K562 (cell line): ENCODE results near the gene DMWD. TPM values are rescaled to one million over a fixed set of nuclear protein-coding genes. Genes with fewer than 3 reads are reported as not detected.

Experiments
- ELF4 ChIP-seq: fragments of 450-650 bp; formaldehyde crosslinking; IDR thresholded peaks from 2 replicates; pipeline ENCODE4 v1.4.0; 2022; ENCODE audit warnings: missing genetic modification characterization
- ESRRA ChIP-seq: fragments of 450-650 bp; IDR thresholded peaks from 2 replicates; pipeline ENCODE4 v1.6.1; 2014; ENCODE audit warnings: low read depth, mild to moderate bottlenecking, moderate library complexity, borderline replicate concordance
- MNT ChIP-seq, 2 experiments: fragments of 450-650 bp; conservative IDR thresholded peaks; 2 replicates each; pipeline ENCODE4 v1.6.1; 2017; ENCODE audit warnings: mild to moderate bottlenecking in 2 of 2, moderate library complexity in 2 of 2
- PHF8 ChIP-seq: fragments of 200-600 bp; sonication (generic); IDR thresholded peaks from 2 replicates; pipeline ENCODE4 v1.6.1; 2012; ENCODE audit warnings: mixed run types, mild to moderate bottlenecking, inconsistent platforms, low read length, moderate library complexity, borderline replicate concordance
- POLR2AphosphoS2 ChIP-seq: IDR thresholded peaks from 2 replicates; pipeline ENCODE4 v1.6.1; 2012; ENCODE audit warnings: low read length, improper control_type of control experiment
- RERE ChIP-seq: sonication (generic); formaldehyde crosslinking; IDR thresholded peaks from 2 replicates; pipeline ENCODE4 v1.8.0; 2023; ENCODE audit warnings: missing genetic modification reagents, mild to moderate bottlenecking, borderline replicate concordance
- ZBTB43 ChIP-seq: sonication (generic); formaldehyde crosslinking; IDR thresholded peaks from 2 replicates; pipeline ENCODE4 v1.8.0; 2023; ENCODE audit warnings: mild to moderate bottlenecking, missing genetic modification reagents
- polyA plus RNA-seq, 8 experiments: library from polyadenylated mRNA; depleted of rRNA in 4 of 8; stranded (reverse) in 5 of 8; unstranded in 3 of 8; fragments of >200 nt; fragmentation: Nextera tagmentation in 2 of 8; fragmentation: Illumina TruSeq in 1 of 8; extraction: Ambion mirVana in 2 of 8; extraction: Trizol in 1 of 8; gene quantifications; 2 replicates each; pipeline versions ENCODE4 v1.2.1 to v1.2.3, GENCODE V29; 2011 to 2014; ENCODE audit warnings: inconsistent platforms in 1 of 8, missing spikeins in 1 of 8
- total RNA-seq, 7 experiments: library from RNA; depleted of rRNA in 6 of 7; stranded (reverse); fragments of >200 nt in 6 of 7; fragmentation: Illumina TruSeq in 2 of 7; extraction: Trizol in 2 of 7; gene quantifications; 2 replicates each; pipeline versions ENCODE4 v1.2.1 to v1.2.3, GENCODE V29; 2011 to 2021; ENCODE audit warnings: low replicate concordance in 1 of 7
- TF ChIP-seq, protein P1 (sequence below): fragments of 450-650 bp; IDR thresholded peaks from 2 replicates; pipeline ENCODE4 v1.6.1; 2016; ENCODE audit warnings: low read depth

Gene DMWD
- total and polyA plus RNA-seq, 9 of the 15 experiments (the other 6 are each of a cell fraction or from before 2014, with no cell fraction given) = 4.7 to 54.6 (median 19.0) TPM

- TF ChIP-seq PHF8 (peak; percentile 61; the same call in 1 of the 2 replicates), RERE (CRISPR knock-in tag) (0 out of 2 replicates have a peak, but pooled peaks have one; percentile 75), POLR2AphosphoS2 (peak; percentile 95), ZBTB43 (CRISPR knock-in tag) (peak; percentile 38; the same call in 1 of the 2 replicates), ESRRA (peak; percentile 52; the same call in 1 of the 2 replicates), MNT (conservative IDR thresholded peaks at IDR 0.05) (peak; percentile 87 to 95), ELF4 (CRISPR knock-in tag) (peak; percentile 37; the same call in 1 of the 2 replicates)
- TF ChIP-seq, protein P1, sequence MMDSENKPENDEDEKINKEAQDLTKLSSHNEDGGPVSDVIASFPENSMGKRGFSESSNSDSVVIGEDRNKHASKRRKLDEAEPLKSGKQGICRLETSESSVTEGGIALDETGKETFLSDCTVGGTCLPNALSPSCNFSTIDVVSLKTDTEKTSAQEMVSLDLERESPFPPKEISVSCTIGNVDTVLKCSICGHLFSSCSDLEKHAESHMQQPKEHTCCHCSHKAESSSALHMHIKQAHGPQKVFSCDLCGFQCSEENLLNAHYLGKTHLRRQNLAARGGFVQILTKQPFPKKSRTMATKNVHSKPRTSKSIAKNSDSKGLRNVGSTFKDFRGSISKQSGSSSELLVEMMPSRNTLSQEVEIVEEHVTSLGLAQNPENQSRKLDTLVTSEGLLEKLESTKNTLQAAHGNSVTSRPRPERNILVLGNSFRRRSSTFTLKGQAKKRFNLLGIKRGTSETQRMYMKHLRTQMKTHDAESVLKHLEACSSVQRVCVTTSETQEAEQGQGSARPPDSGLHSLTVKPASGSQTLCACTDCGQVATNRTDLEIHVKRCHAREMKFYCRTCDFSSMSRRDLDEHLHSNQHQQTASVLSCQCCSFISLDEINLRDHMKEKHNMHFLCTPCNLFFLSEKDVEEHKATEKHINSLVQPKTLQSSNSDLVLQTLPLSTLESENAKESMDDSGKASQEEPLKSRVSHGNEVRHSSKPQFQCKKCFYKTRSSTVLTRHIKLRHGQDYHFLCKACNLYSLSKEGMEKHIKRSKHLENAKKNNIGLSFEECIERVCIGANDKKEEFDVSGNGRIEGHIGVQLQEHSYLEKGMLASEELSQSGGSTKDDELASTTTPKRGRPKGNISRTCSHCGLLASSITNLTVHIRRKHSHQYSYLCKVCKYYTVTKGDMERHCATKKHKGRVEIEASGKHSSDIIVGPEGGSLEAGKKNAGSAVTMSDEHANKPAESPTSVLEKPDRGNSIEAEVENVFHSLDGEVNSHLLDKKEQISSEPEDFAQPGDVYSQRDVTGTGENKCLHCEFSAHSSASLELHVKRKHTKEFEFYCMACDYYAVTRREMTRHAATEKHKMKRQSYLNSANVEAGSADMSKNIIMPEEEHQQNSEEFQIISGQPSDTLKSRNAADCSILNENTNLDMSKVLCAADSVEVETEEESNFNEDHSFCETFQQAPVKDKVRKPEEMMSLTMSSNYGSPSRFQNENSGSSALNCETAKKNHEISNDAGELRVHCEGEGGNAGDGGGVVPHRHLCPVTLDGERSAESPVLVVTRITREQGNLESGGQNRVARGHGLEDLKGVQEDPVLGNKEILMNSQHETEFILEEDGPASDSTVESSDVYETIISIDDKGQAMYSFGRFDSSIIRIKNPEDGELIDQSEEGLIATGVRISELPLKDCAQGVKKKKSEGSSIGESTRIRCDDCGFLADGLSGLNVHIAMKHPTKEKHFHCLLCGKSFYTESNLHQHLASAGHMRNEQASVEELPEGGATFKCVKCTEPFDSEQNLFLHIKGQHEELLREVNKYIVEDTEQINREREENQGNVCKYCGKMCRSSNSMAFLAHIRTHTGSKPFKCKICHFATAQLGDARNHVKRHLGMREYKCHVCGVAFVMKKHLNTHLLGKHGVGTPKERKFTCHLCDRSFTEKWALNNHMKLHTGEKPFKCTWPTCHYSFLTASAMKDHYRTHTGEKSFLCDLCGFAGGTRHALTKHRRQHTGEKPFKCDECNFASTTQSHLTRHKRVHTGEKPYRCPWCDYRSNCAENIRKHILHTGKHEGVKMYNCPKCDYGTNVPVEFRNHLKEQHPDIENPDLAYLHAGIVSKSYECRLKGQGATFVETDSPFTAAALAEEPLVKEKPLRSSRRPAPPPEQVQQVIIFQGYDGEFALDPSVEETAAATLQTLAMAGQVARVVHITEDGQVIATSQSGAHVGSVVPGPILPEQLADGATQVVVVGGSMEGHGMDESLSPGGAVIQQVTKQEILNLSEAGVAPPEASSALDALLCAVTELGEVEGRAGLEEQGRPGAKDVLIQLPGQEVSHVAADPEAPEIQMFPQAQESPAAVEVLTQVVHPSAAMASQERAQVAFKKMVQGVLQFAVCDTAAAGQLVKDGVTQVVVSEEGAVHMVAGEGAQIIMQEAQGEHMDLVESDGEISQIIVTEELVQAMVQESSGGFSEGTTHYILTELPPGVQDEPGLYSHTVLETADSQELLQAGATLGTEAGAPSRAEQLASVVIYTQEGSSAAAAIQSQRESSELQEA = no peak
Observed at GRCh38 chr19:45770192-45771101, 22.2 kb downstream of the DMWD start (continued).
